Measurements from ENCODE around the gene PLEKHM3. TPM values are rescaled to one million over a fixed set of nuclear protein-coding genes. Genes with fewer than 3 reads are reported as not detected.

PLEKHM3 gene
- total RNA-seq, 1 experiment from 2014 or later: 2.5 TPM

GRCh38 chr2:207796585-207797350 lies 228.6 kb downstream of the PLEKHM3 start:
- Histone ChIP-seq H3K36me3 (ENCODE audit: control insufficient read depth, insufficient read depth, low read length) (no peaks in the 10 kb centered on the region), H3K4me1 (ENCODE audit: control insufficient read depth, insufficient read depth, low read length) (no peaks in the 10 kb centered on the region), H3K4me3 (ENCODE audit: low read depth in 2 of 2, low read length in 2 of 2) (no peak overlapping the region), H3K27ac (ENCODE audit: low read length) (no peak overlapping the region), H3K27me3 (ENCODE audit: control insufficient read depth, insufficient read depth, low read length) (no peaks in the 10 kb centered on the region), H3K9me3 (ENCODE audit: control insufficient read depth, insufficient read depth, low read depth, low read length) (no peaks in the 10 kb centered on the region)
- intact Hi-C loops (cut with micrococcal nuclease; ENCODE audit: unreplicated experiment): no loop called here
- in situ Hi-C loops (cut with HindIII; ENCODE audit: low pct_unique_long_range_greater_than_20kb, low sequenced_read_pairs): no loop called here
- peak; percentile 35; the same call in 1 of the 2 replicates for ATAC-seq
- CTCF ChIA-PET: no interaction called here
- BruUV-seq (replicated peaks): no TSS peak
- TF ChIP-seq REST (IDR thresholded peaks at IDR 0.05; ENCODE audit: insufficient read depth in 1 of 2, low read depth in 2 of 2, low read length in 1 of 2): no peak
- TF ChIP-seq TCF7L2 (IDR thresholded peaks at IDR 0.05; ENCODE audit: low read depth, low read length): no peak
- TF ChIP-seq POLR2AphosphoS5 (IDR thresholded peaks at IDR 0.05; ENCODE audit: low read depth, low read length): no peak
- TF ChIP-seq CTCF (IDR thresholded peaks at IDR 0.05): no peak
- TF ChIP-seq SIN3A (IDR thresholded peaks at IDR 0.05; ENCODE audit: borderline replicate concordance, insufficient read depth, low read depth, low read length): no peak
- POLR2A ChIA-PET: no interaction called here
- no peak for DNase-seq (ENCODE audit: low read depth, low spot score)

GRCh38 chr2:207792244-207792785 lies 233.0 kb downstream of the PLEKHM3 start:
- no peak for TF ChIP-seq SIN3A (IDR thresholded peaks at IDR 0.05; ENCODE audit: borderline replicate concordance, insufficient read depth, low read depth, low read length)
- no peak for TF ChIP-seq CTCF (IDR thresholded peaks at IDR 0.05)
- TF ChIP-seq POLR2AphosphoS5 (IDR thresholded peaks at IDR 0.05; ENCODE audit: low read depth, low read length): no peak
- TF ChIP-seq TCF7L2 (IDR thresholded peaks at IDR 0.05; ENCODE audit: low read depth, low read length): no peak
- no peak for TF ChIP-seq REST (IDR thresholded peaks at IDR 0.05; ENCODE audit: insufficient read depth in 1 of 2, low read depth in 2 of 2, low read length in 1 of 2)

More at GRCh38 chr2:207792244-207792785, 233.0 kb downstream of the PLEKHM3 start:
- in situ Hi-C loops (cut with HindIII; ENCODE audit: low pct_unique_long_range_greater_than_20kb, low sequenced_read_pairs): no loop called here
- Histone ChIP-seq H3K4me1 (ENCODE audit: control insufficient read depth, insufficient read depth, low read length) (no peaks in the 10 kb centered on the region), H3K27ac (ENCODE audit: low read length) (no peak overlapping the region), H3K27me3 (ENCODE audit: control insufficient read depth, insufficient read depth, low read length) (no peaks in the 10 kb centered on the region), H3K36me3 (ENCODE audit: control insufficient read depth, insufficient read depth, low read length) (no peaks in the 10 kb centered on the region), H3K4me3 (ENCODE audit: low read depth in 2 of 2, low read length in 2 of 2) (no peak overlapping the region), H3K9me3 (ENCODE audit: control insufficient read depth, insufficient read depth, low read depth, low read length) (no peaks in the 10 kb centered on the region)
- CTCF ChIA-PET: interaction anchor here (0.5 to 0.7 kb wide), 2 partner anchors 17 to 57 kb away, joined by 4 to 7 read pairs; no protein-coding TSS in a partner anchor
- BruUV-seq (replicated peaks): no TSS peak
- peak; percentile 73 for ATAC-seq
- no peak for DNase-seq (ENCODE audit: low read depth, low spot score)
- intact Hi-C loops (cut with micrococcal nuclease; ENCODE audit: unreplicated experiment): no loop called here
- POLR2A ChIA-PET: interaction anchor here (0.5 to 0.8 kb wide), 2 partner anchors 19 to 101 kb away, joined by 3 read pairs; no protein-coding TSS in a partner anchor

All from Panc1 (cell line).